D721Med (cell line): ENCODE results near the gene MAG.
"Not testable (repeated sequence)": the region's sequence is repeated elsewhere in the genome, so short reads cannot be mapped to it uniquely, and the experiment has no call there.

Experiments
- DNase-seq: peaks from one replicate; pipeline ENCODE4 v3.0.0; 2011; ENCODE audit warnings: low spot score; ENCODE audit not compliant: insufficient read length
- FAIRE-seq: peaks from 2 replicates; lab custom pipeline; 2011; peaks lifted over from hg19 to GRCh38; lab: Jason Lieb, UNC
- CTCF ChIP-seq: IDR thresholded peaks from 2 replicates; pipeline ENCODE4 v1.5.1; 2012; ENCODE audit warnings: mild to moderate bottlenecking, control low read depth; ENCODE audit not compliant: insufficient read depth; ENCODE audit errors: missing control alignments

MAG gene

GRCh38 chr19:35352177-35352447, 60.2 kb downstream of the MAG start:
- FAIRE-seq: no peak

DNA sequence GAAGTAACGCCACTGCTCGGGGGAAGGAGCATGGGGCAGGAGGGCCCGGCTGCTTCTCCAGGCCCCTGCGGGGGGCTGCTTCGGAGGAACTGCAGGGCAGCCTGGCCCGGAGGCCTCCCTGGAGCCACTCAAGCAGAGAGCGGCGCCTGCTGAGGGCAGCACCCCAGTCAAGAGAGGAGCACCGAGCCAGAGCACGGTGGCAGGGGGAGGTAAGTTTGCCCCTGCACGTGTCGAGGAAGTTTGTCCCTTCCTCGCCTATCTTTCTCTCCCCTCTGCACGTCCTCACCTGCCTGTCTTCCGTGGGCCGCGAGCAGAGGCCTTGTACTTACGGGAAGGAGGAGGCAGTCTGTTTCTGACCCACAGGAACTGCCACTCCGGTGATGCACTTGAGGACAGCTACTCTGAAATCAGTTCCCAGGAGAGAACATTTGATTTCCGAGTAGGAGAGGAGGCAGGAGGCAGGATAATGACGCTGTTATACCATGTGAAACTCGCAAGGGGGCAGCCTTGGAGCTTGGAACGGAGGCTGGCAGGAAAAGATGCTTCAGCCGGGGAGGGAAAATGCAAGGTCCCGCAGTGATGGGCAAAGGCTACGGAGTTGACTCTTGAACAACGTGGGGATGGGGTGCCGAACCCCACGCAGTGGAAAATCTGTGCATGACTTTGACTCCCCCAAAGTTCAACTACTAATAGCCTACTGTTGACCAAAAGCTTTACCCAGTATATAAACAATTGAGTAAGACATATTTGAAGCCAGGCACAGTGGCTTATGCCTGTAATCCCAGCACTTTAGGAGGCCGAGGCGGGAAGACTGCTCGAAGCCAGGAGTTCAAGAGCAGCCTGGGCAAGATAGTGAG, 60.7 kb downstream of the MAG start:
- FAIRE-seq: no peak
- DNase-seq: peak; percentile 82

More at GRCh38 chr19:35352177-35352447, 60.2 kb downstream of the MAG start:
- no peak for DNase-seq
- TF ChIP-seq CTCF: no peak

GRCh38 chr19:35353635-35354034, 61.7 kb downstream of the MAG start:
- FAIRE-seq (no peak), DNase-seq (no peak)
- no peak for TF ChIP-seq CTCF

More for the DNA sequence above, 60.7 kb downstream of the MAG start:
- peak; percentile 82 for TF ChIP-seq CTCF

DNA sequence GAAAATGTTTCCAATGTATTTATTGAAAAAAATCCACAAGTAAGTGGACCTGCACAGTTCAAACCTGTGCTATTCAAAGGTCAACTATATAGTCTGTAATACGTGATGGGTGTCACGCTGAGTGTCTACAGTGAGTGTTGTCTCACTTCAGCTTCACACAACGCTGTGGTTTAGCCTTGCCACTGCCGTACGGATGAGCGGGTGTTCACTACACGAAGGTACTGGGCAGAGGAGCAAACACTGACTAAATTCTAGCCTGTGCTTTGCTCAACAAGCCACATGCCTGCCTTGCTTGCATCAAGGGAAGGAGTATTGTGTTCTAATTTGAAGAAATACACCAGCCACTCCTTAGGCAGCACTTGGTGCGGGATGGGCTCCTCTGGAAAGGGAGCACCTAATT, 62.9 kb downstream of the MAG start:
- TF ChIP-seq CTCF: no peak
- DNase-seq (no peak), FAIRE-seq (no peak)

- no peak for TF ChIP-seq CTCF
- no peak for FAIRE-seq
- DNase-seq: no peak
Measured at GRCh38 chr19:35355791-35356460, 64.0 kb downstream of the MAG start.

GRCh38 chr19:35357867-35358573, 66.1 kb downstream of the MAG start, which contains the start of gene FFAR3:
FFAR3 (plus strand) TSS chr19:35358460; CDS start chr19:35358891, 431 bp downstream.
- DNase-seq (no peak), FAIRE-seq (no peak)
- TF ChIP-seq CTCF: no peak

DNA sequence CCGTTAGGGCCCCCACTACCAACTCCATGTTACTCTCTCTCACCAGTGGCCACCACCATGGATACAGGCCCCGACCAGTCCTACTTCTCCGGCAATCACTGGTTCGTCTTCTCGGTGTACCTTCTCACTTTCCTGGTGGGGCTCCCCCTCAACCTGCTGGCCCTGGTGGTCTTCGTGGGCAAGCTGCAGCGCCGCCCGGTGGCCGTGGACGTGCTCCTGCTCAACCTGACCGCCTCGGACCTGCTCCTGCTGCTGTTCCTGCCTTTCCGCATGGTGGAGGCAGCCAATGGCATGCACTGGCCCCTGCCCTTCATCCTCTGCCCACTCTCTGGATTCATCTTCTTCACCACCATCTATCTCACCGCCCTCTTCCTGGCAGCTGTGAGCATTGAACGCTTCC, 66.9 kb downstream of the MAG start:
- DNase-seq, FAIRE-seq: not testable (repeated sequence)

DNA sequence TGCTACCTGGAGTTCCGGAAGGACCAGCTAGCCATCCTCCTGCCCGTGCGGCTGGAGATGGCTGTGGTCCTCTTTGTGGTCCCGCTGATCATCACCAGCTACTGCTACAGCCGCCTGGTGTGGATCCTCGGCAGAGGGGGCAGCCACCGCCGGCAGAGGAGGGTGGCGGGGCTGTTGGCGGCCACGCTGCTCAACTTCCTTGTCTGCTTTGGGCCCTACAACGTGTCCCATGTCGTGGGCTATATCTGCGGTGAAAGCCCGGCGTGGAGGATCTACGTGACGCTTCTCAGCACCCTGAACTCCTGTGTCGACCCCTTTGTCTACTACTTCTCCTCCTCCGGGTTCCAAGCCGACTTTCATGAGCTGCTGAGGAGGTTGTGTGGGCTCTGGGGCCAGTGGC, 67.4 kb downstream of the MAG start:
- not testable (repeated sequence) for DNase-seq, FAIRE-seq

GRCh38 chr19:35360081-35360480, 68.1 kb downstream of the MAG start:
- not testable (repeated sequence) for DNase-seq, FAIRE-seq
